ENCODE measurements around the gene ARHGAP15.
A peak's percentile ranks its signal among the peaks of the same experiment; 100 is the strongest.
"Not testable (repeated sequence)": the region's sequence is repeated elsewhere in the genome, so short reads cannot be mapped to it uniquely, and the experiment has no call there.

Gene ARHGAP15

GRCh38 chr2:143128681-143129580 lies at the start of gene ARHGAP15:
TSS of gene ARHGAP15 (plus strand) at chr2:143129419.
- DNase-seq (ENCODE audit: low spot score) = peak; percentile 56

- no peak for DNase-seq (ENCODE audit: low spot score)
Observed at GRCh38 chr2:143081616-143082015, 47.6 kb upstream of the ARHGAP15 start.

GRCh38 chr2:143083636-143084035 lies 45.6 kb upstream of the ARHGAP15 start:
- DNase-seq (ENCODE audit: low spot score) = no peak

GRCh38 chr2:143084462-143084861 lies 44.8 kb upstream of the ARHGAP15 start:
- DNase-seq (ENCODE audit: low spot score) = no peak

- DNase-seq (ENCODE audit: low spot score) = no peak
Observed at GRCh38 chr2:143085125-143085784, 44.0 kb upstream of the ARHGAP15 start.

GRCh38 chr2:143087033-143087432 lies 42.2 kb upstream of the ARHGAP15 start:
- DNase-seq (ENCODE audit: low spot score) = no peak

- DNase-seq (ENCODE audit: low spot score) = no peak
Observed at GRCh38 chr2:143088388-143088787, 40.8 kb upstream of the ARHGAP15 start.

GRCh38 chr2:143089520-143089919 lies 39.7 kb upstream of the ARHGAP15 start:
- not testable (repeated sequence) for DNase-seq (ENCODE audit: low spot score)

GRCh38 chr2:143110758-143111428 lies 18.3 kb upstream of the ARHGAP15 start:
- DNase-seq (ENCODE audit: low spot score) = peak; percentile 82

GRCh38 chr2:143117225-143117624 lies 12.0 kb upstream of the ARHGAP15 start:
- no peak for DNase-seq (ENCODE audit: low spot score)

- no peak for DNase-seq (ENCODE audit: low spot score)
Observed at GRCh38 chr2:143121079-143121478, 8.1 kb upstream of the ARHGAP15 start.

GRCh38 chr2:143121957-143122356 lies 7.3 kb upstream of the ARHGAP15 start:
- DNase-seq (ENCODE audit: low spot score) = no peak

GRCh38 chr2:143123911-143124310 lies 5.3 kb upstream of the ARHGAP15 start:
- DNase-seq (ENCODE audit: low spot score) = no peak

- no peak for DNase-seq (ENCODE audit: low spot score)
Observed at GRCh38 chr2:143124445-143124844, 4.8 kb upstream of the ARHGAP15 start.

- no peak for DNase-seq (ENCODE audit: low spot score)
Observed at GRCh38 chr2:143125717-143126116, 3.5 kb upstream of the ARHGAP15 start.

- no peak for DNase-seq (ENCODE audit: low spot score)
Observed at GRCh38 chr2:143132355-143132754, 3.1 kb downstream of the ARHGAP15 start.

- no peak for DNase-seq (ENCODE audit: low spot score)
Observed at GRCh38 chr2:143133783-143134182, 4.6 kb downstream of the ARHGAP15 start.

GRCh38 chr2:143138292-143138691 lies 9.1 kb downstream of the ARHGAP15 start:
- DNase-seq (ENCODE audit: low spot score) = no peak

- no peak for DNase-seq (ENCODE audit: low spot score)
Observed at GRCh38 chr2:143139835-143140393, 10.7 kb downstream of the ARHGAP15 start.

GRCh38 chr2:143140864-143141661 lies 11.8 kb downstream of the ARHGAP15 start:
- no peak for DNase-seq (ENCODE audit: low spot score)

- DNase-seq (ENCODE audit: low spot score) = no peak
Observed at GRCh38 chr2:143142598-143142997, 13.4 kb downstream of the ARHGAP15 start.
